K562 (cell line): ENCODE data around the gene CRYAB. TPM values are rescaled to one million over a fixed set of nuclear protein-coding genes. Genes with fewer than 3 reads are reported as not detected.

Source experiments
- COPS2 ChIP-seq: fragments of 450-650 bp; conservative IDR thresholded peaks from 2 replicates; pipeline ENCODE4 v1.6.1; 2016; ENCODE audit warnings: mild to moderate bottlenecking, moderate library complexity
- FOXM1 ChIP-seq, 2 experiments: fragments of 450-650 bp in 1 of 2; sonication (generic) in 1 of 2; formaldehyde crosslinking in 1 of 2; IDR thresholded peaks; 2 replicates each; pipeline versions ENCODE4 v1.6.1 to v1.9.0; 2017 to 2022; ENCODE audit warnings: low read depth in 2 of 2, mild to moderate bottlenecking in 2 of 2, missing genetic modification reagents in 1 of 2, moderate library complexity in 1 of 2
- HDAC8 ChIP-seq: fragments of 450-650 bp; IDR thresholded peaks from 2 replicates; pipeline ENCODE4 v1.6.1; 2016; ENCODE audit warnings: mild to moderate bottlenecking, missing genetic modification characterization, moderate library complexity, missing compliant biosample characterization
- MAFG ChIP-seq: fragments of 450-650 bp; conservative IDR thresholded peaks from 2 replicates; pipeline ENCODE4 v1.6.1; 2016; ENCODE audit warnings: missing genetic modification characterization, missing compliant biosample characterization
- MEIS2 ChIP-seq: fragments of 450-650 bp; IDR thresholded peaks from 2 replicates; pipeline ENCODE4 v1.6.1; 2014; ENCODE audit warnings: mild to moderate bottlenecking; ENCODE audit not compliant: partially characterized antibody
- TCF3 ChIP-seq: sonication (generic); formaldehyde crosslinking; IDR thresholded peaks from 2 replicates; pipeline ENCODE4 v1.4.0; 2020; ENCODE audit warnings: mild to moderate bottlenecking, missing genetic modification reagents
- ZFP30 ChIP-seq: fragments of 250-450 bp; sonication (Bioruptor Pico); IDR thresholded peaks from 2 replicates; pipeline ENCODE4 v1.8.0; 2022; ENCODE audit warnings: moderate library complexity, mild to moderate bottlenecking, inconsistent platforms, borderline replicate concordance
- polyA plus RNA-seq, 8 experiments: library from polyadenylated mRNA; depleted of rRNA in 4 of 8; stranded (reverse) in 5 of 8; unstranded in 3 of 8; fragments of >200 nt; fragmentation: Nextera tagmentation in 2 of 8; fragmentation: Illumina TruSeq in 1 of 8; extraction: Ambion mirVana in 2 of 8; extraction: Trizol in 1 of 8; gene quantifications; 2 replicates each; pipeline versions ENCODE4 v1.2.1 to v1.2.3, GENCODE V29; 2011 to 2014; ENCODE audit warnings: inconsistent platforms in 1 of 8, missing spikeins in 1 of 8
- total RNA-seq, 7 experiments: library from RNA; depleted of rRNA in 6 of 7; stranded (reverse); fragments of >200 nt in 6 of 7; fragmentation: Illumina TruSeq in 2 of 7; extraction: Trizol in 2 of 7; gene quantifications; 2 replicates each; pipeline versions ENCODE4 v1.2.1 to v1.2.3, GENCODE V29; 2011 to 2021; ENCODE audit warnings: low replicate concordance in 1 of 7
- TF ChIP-seq, protein P1 (sequence below), 2 experiments: fragments of 450-650 bp; IDR thresholded peaks; 2 replicates each; pipeline ENCODE4 v1.6.1; 2016
- TF ChIP-seq, protein P2 (sequence below): fragments of 250-450 bp; sonication (Bioruptor Pico); IDR thresholded peaks from 2 replicates; pipeline ENCODE4 v1.4.0; 2020; ENCODE audit warnings: mild to moderate bottlenecking
- TF ChIP-seq, protein P3 (sequence below): sonication (generic); formaldehyde crosslinking; IDR thresholded peaks from 2 replicates; pipeline ENCODE4 v1.9.0; 2022; ENCODE audit warnings: mild to moderate bottlenecking, missing genetic modification reagents
- TF ChIP-seq, protein P4 (sequence below): fragments of 200-800 bp; sonication (Bioruptor generic); IDR thresholded peaks from 2 replicates; pipeline ENCODE4 v1.6.1; 2017; ENCODE audit warnings: missing genetic modification characterization, missing compliant biosample characterization
- TF ChIP-seq, protein P5 (sequence below): fragments of 450-650 bp; IDR thresholded peaks from 2 replicates; pipeline ENCODE4 v1.6.1; 2016; ENCODE audit warnings: missing biosample characterization, missing genetic modification characterization
- TF ChIP-seq, protein P6 (sequence below): sonication (generic); IDR thresholded peaks from 2 replicates; pipeline ENCODE4 v1.6.1; 2016
- TF ChIP-seq, protein P7 (sequence below): fragments of 450-650 bp; IDR thresholded peaks from 2 replicates; pipeline ENCODE4 v1.6.1; 2017; ENCODE audit warnings: antibody characterized with exemption, mild to moderate bottlenecking

The CRYAB gene
- total and polyA plus RNA-seq, 9 of the 15 experiments (the other 6 are each of a cell fraction or from before 2014, with no cell fraction given), result 0.83 to 7.5 (median 3.6) TPM

DNA sequence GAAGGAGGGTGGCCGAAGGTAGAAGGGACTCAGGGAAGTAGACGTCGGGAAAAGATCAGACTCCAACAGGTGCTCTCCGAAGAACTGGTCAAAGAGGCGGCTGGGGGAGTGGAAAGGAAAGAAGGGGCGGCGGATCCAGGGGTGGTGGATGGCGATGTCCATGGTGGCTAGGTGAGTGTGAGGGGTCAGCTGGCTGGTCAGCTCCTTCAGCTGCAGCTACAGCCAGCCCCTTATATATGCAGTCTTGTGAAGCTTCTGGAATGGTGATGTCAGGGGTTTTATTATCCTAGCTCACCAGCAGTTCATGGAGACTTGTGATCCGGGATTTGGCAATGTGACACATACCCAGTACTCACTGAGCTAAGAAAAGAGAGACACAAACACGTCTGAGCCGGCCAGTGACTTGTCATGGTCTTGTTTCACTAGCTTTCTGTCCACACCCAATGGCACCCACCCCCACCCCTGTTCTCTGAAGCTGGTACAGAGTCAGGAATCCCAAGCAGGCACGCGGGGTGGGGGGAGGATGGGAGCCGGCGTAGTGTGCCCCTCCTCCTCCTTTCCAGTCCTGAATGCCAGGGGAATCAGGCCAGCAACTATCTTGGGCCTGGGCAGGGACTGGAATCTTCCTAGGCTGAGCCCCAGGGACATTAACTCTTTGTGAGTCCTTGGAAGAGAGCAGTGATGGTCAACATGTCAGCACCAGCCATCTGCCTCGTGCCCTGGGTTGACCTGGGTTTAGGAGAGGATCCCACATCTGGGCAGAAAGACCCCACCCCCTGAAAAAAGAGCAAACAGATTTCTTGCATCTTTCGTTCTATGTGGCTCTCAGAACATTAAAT is at the start of gene CRYAB (continued):
- TF ChIP-seq MEIS2, result peak; percentile 6
- TF ChIP-seq, protein P1, sequence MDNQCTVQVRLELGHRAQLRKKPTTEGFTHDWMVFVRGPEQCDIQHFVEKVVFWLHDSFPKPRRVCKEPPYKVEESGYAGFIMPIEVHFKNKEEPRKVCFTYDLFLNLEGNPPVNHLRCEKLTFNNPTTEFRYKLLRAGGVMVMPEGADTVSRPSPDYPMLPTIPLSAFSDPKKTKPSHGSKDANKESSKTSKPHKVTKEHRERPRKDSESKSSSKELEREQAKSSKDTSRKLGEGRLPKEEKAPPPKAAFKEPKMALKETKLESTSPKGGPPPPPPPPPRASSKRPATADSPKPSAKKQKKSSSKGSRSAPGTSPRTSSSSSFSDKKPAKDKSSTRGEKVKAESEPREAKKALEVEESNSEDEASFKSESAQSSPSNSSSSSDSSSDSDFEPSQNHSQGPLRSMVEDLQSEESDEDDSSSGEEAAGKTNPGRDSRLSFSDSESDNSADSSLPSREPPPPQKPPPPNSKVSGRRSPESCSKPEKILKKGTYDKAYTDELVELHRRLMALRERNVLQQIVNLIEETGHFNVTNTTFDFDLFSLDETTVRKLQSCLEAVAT (IDR thresholded peaks at IDR 0.05), result no peak
- TF ChIP-seq HDAC8 (tag), result no peak
- no peak for TF ChIP-seq FOXM1 (IDR thresholded peaks at IDR 0.05; ENCODE audit: low read depth)
- TF ChIP-seq FOXM1 (CRISPR knock-in tag; IDR thresholded peaks at IDR 0.05; ENCODE audit: low read depth), result 0 out of 2 replicates have a peak, but pooled peaks have one; percentile 32
- TF ChIP-seq TCF3 (CRISPR knock-in tag), result peak; percentile 35; the same call in 1 of the 2 replicates
- TF ChIP-seq, protein P2, sequence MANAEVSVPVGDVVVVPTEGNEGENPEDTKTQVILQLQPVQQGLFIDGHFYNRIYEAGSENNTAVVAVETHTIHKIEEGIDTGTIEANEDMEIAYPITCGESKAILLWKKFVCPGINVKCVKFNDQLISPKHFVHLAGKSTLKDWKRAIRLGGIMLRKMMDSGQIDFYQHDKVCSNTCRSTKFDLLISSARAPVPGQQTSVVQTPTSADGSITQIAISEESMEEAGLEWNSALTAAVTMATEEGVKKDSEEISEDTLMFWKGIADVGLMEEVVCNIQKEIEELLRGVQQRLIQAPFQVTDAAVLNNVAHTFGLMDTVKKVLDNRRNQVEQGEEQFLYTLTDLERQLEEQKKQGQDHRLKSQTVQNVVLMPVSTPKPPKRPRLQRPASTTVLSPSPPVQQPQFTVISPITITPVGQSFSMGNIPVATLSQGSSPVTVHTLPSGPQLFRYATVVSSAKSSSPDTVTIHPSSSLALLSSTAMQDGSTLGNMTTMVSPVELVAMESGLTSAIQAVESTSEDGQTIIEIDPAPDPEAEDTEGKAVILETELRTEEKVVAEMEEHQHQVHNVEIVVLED, result no peak
- TF ChIP-seq, protein P3, sequence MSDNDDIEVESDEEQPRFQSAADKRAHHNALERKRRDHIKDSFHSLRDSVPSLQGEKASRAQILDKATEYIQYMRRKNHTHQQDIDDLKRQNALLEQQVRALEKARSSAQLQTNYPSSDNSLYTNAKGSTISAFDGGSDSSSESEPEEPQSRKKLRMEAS (CRISPR knock-in tag), result 0 out of 2 replicates have a peak, but pooled peaks have one; percentile 29
- TF ChIP-seq, protein P4, sequence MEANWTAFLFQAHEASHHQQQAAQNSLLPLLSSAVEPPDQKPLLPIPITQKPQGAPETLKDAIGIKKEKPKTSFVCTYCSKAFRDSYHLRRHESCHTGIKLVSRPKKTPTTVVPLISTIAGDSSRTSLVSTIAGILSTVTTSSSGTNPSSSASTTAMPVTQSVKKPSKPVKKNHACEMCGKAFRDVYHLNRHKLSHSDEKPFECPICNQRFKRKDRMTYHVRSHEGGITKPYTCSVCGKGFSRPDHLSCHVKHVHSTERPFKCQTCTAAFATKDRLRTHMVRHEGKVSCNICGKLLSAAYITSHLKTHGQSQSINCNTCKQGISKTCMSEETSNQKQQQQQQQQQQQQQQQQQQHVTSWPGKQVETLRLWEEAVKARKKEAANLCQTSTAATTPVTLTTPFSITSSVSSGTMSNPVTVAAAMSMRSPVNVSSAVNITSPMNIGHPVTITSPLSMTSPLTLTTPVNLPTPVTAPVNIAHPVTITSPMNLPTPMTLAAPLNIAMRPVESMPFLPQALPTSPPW, result no peak
- TF ChIP-seq, protein P5, sequence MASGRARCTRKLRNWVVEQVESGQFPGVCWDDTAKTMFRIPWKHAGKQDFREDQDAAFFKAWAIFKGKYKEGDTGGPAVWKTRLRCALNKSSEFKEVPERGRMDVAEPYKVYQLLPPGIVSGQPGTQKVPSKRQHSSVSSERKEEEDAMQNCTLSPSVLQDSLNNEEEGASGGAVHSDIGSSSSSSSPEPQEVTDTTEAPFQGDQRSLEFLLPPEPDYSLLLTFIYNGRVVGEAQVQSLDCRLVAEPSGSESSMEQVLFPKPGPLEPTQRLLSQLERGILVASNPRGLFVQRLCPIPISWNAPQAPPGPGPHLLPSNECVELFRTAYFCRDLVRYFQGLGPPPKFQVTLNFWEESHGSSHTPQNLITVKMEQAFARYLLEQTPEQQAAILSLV (tag), result no peak
- TF ChIP-seq MAFG (tag), result no peak
- TF ChIP-seq, protein P6, sequence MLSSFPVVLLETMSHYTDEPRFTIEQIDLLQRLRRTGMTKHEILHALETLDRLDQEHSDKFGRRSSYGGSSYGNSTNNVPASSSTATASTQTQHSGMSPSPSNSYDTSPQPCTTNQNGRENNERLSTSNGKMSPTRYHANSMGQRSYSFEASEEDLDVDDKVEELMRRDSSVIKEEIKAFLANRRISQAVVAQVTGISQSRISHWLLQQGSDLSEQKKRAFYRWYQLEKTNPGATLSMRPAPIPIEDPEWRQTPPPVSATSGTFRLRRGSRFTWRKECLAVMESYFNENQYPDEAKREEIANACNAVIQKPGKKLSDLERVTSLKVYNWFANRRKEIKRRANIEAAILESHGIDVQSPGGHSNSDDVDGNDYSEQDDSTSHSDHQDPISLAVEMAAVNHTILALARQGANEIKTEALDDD, result peak; percentile 18; the same call in 1 of the 2 replicates
- TF ChIP-seq ZFP30 (CRISPR knock-in tag), result no peak
- no peak for TF ChIP-seq COPS2
- TF ChIP-seq, protein P7, sequence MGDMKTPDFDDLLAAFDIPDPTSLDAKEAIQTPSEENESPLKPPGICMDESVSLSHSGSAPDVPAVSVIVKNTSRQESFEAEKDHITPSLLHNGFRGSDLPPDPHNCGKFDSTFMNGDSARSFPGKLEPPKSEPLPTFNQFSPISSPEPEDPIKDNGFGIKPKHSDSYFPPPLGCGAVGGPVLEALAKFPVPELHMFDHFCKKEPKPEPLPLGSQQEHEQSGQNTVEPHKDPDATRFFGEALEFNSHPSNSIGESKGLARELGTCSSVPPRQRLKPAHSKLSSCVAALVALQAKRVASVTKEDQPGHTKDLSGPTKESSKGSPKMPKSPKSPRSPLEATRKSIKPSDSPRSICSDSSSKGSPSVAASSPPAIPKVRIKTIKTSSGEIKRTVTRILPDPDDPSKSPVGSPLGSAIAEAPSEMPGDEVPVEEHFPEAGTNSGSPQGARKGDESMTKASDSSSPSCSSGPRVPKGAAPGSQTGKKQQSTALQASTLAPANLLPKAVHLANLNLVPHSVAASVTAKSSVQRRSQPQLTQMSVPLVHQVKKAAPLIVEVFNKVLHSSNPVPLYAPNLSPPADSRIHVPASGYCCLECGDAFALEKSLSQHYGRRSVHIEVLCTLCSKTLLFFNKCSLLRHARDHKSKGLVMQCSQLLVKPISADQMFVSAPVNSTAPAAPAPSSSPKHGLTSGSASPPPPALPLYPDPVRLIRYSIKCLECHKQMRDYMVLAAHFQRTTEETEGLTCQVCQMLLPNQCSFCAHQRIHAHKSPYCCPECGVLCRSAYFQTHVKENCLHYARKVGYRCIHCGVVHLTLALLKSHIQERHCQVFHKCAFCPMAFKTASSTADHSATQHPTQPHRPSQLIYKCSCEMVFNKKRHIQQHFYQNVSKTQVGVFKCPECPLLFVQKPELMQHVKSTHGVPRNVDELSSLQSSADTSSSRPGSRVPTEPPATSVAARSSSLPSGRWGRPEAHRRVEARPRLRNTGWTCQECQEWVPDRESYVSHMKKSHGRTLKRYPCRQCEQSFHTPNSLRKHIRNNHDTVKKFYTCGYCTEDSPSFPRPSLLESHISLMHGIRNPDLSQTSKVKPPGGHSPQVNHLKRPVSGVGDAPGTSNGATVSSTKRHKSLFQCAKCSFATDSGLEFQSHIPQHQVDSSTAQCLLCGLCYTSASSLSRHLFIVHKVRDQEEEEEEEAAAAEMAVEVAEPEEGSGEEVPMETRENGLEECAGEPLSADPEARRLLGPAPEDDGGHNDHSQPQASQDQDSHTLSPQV, result 0 out of 2 replicates have a peak, but pooled peaks have one; percentile 44
